ENCODE measurements around the gene FGGY.
"Not testable (repeated sequence)": the region's sequence is repeated elsewhere in the genome, so short reads cannot be mapped to it uniquely, and the experiment has no call there.

Gene FGGY, protein sequence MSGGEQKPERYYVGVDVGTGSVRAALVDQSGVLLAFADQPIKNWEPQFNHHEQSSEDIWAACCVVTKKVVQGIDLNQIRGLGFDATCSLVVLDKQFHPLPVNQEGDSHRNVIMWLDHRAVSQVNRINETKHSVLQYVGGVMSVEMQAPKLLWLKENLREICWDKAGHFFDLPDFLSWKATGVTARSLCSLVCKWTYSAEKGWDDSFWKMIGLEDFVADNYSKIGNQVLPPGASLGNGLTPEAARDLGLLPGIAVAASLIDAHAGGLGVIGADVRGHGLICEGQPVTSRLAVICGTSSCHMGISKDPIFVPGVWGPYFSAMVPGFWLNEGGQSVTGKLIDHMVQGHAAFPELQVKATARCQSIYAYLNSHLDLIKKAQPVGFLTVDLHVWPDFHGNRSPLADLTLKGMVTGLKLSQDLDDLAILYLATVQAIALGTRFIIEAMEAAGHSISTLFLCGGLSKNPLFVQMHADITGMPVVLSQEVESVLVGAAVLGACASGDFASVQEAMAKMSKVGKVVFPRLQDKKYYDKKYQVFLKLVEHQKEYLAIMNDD

GRCh38 chr1:59296358-59297256 lies at the start of gene FGGY:
Gene FGGY, plus strand, starts transcription at chr1:59297094. Its CDS starts 24,456 bp downstream, at chr1:59321550.
- DNase-seq (ENCODE audit: low read depth, low spot score): peak; percentile 49

DNA sequence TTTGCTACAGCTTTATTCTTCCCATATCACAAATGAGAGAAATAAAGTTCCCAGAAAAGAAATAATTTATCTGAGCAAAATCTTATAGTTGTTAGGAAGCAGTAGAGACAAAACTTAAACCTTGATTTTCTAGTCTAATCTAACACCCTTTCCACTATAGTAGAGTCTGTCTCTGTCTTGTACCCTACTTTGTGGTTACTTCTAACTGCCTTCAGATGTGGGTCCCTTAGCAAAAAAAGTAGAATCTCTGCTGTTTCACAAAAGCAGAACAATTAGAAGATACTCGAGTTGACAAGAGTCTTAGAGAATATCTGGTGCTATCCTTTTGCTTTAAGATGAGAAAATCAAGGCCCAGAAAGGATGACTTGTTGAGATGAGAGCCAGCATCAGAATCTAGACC lies 48.1 kb upstream of the FGGY start:
- no peak for DNase-seq (ENCODE audit: low read depth, low spot score)

DNA sequence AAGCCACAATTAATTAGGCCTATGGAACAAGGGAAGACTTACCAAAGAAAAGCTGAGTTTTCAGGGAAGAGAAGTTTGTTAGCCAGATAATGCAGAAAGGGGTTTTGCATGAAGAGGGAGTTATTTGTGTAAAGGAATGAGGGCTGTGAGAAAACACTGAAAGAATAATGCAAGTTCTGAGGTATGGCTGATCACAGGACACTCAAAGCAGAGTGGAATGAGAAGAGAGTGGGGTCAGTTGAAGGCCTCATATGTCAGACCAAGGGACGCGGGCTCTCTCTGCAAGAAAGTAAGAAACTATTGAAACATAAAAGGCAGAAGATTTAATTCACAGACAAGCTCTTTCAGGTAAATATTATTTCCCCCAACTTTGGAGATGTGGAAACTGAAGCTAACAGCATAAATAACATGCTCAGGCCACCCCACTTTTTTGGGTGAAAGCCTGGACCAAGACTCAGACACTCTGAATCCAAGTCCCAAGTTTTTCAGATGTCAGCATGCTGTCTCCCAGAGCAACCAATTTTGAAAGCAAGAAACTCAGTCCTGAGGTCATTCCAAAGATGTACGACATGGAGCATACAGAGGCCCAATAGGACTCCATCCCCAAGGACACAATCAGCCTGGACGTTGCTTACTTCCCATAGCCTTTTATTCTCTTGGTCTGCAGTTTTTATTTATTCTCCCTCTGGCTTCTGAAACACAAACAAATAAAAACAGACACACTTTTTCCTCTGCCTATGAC lies 47.3 kb upstream of the FGGY start:
- no peak for DNase-seq (ENCODE audit: low read depth, low spot score)

DNA sequence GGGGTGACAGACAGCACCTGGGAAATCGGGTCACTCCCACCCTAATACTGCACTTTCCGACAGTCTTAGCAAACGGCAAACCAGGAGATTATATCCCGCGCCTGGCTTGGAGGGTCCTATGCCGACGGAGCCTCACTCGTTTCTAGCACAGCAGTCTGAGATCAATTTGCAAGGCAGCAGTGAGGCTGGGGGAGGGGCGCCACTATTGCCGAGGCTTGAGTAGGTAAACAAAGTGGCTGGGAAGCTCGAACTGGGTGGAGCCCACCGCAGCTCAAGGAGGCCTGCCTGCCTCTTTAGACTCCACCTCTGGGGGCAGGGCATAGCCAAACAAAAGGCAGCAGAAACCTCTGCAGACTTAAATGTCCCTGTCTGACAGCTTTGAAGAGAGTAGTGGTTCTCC lies 45.8 kb upstream of the FGGY start:
- DNase-seq (ENCODE audit: low read depth, low spot score): not testable (repeated sequence)

- DNase-seq (ENCODE audit: low read depth, low spot score): not testable (repeated sequence)
Measured at GRCh38 chr1:59256429-59256828, 40.5 kb upstream of the FGGY start.

DNA sequence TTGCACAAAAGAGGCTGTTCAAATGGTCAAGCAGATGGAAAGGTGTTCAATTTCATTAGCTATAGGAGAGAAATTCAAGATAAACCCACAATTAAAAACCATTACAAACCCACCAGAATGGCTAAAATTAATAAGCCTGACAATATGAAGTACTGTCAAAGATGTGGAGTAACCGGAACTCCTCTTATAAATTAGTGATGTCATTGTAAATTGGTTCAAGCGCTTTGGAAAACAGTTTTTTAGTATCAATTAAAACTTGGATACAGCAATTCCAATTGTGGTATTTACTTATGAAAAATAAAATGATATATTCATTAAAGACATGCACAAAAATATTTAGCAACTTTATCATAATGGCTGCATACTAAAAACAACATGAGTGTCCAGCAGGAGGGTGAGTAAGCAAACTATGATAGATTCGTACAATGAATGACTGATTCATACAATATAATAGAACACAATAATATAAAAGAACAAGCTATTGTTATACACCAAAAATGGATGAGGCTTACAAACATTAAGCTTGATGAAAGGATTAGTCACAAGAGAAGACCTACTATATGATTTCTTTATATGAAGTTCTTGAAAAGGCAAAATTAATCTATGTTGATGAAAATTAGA lies 38.4 kb upstream of the FGGY start:
- DNase-seq (ENCODE audit: low read depth, low spot score): no peak

GRCh38 chr1:59261537-59261936 lies 35.4 kb upstream of the FGGY start:
- no peak for DNase-seq (ENCODE audit: low read depth, low spot score)

GRCh38 chr1:59262631-59263030 lies 34.3 kb upstream of the FGGY start:
- DNase-seq (ENCODE audit: low read depth, low spot score): no peak

DNA sequence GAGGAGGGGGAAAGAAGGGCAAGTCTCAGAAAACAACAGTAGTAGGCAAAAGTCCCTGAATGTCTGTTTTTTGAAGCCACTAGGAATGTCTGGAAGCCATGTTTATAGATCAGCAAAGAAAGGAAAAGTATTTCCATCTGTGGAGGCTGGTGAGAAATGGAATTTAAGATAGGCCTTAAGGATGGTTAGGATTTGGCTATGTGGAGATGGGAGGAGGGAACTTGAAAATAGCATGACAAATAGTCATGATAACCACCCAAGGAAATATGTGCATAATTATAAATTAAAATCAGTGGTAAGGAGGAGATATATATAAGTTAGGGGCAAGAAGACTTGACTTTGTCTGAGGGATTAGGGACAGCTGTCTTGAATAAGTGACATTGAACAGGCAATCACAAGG lies 33.8 kb upstream of the FGGY start:
- no peak for DNase-seq (ENCODE audit: low read depth, low spot score)

GRCh38 chr1:59265622-59266021 lies 31.3 kb upstream of the FGGY start:
- DNase-seq (ENCODE audit: low read depth, low spot score): no peak

- no peak for DNase-seq (ENCODE audit: low read depth, low spot score)
Measured at GRCh38 chr1:59266180-59266926, 30.5 kb upstream of the FGGY start.

DNA sequence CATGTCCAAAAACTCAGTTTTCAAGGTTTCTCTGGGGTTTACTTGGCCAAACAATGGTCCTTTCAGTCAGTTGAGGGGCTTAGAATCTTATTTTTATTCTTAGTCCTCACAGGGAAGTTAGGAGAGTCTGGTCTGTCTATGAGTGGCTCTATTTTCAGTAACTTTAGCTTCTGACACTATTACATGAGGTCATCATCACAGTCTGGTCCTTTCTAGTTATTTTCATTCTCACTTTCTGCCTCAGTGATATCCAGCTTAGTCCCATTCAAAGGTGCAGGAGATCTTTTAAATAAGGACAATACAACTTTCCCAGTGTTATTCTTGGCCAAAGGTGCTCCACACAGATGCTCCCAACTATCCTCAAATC lies 30.0 kb upstream of the FGGY start:
- no peak for DNase-seq (ENCODE audit: low read depth, low spot score)

- DNase-seq (ENCODE audit: low read depth, low spot score): no peak
Measured at GRCh38 chr1:59268406-59268805, 28.5 kb upstream of the FGGY start.

DNA sequence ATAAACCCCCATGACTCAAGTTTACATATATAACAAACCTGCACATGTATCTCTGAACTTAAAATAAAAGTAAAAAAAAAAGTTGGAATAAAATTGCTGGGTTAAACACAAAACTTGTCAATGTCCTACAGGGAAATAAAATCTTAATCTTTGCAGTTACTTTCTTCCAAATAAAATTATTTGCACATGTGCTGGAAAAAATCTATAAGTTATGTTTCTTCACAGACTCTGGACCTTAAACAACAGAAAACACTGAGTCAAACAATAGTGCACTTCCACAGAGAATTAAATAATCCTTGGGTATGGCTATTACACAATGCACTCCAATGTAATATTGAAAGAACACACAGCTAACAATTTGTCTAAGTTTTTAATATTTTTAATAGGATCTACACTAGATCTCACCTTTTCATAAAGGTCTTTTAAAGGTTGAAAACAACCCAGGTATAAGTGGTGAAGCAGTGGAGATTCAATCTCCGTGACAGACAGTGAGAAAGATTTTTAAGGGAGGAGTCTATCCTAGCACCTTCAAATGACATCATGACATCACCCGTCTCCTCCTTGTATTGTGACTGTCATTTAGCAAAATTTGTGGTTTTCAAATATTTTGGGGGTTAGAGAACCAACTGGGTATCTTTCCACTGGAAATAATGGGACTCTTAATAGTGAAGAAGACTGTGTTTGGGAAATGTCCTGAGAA lies 25.2 kb upstream of the FGGY start:
- no peak for DNase-seq (ENCODE audit: low read depth, low spot score)

DNA sequence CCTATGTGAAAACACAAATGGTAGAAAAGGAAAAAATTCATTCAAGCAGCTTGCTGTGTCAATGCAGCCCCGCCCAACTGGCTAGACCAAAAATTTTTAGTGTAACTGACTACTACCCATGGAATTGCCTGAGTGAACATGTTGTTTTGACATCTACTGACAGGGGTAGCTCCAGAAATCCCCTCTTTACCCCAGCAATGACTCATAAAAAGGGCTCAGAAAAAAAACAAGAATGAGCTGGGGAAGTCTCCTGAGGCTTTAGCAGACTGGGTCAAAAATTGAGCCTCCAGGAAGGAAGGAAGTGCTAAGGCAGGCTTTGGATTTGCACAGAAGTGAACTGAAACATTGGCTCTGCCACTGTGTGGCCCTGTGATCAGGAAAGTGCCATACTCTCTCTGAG lies 24.4 kb upstream of the FGGY start:
- no peak for DNase-seq (ENCODE audit: low read depth, low spot score)

DNA sequence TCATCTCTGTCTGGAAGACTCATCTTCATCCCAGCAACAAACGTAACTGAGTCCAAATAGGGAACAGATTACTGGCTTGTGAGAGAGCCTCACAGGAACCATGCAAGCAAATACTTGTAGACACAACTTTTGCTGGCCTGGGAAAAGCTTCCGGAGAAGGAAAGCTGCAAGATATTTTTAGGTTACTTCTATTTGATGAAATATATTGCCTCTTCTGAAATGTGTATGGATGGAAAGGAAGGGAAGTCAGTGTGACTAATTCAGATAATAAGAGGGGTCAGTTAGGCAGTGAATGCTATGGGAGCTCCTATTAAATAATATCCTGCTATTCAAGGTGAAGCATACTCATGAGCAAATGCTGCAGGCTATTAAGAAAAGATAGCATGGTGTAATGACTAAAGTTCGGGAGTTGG lies 20.4 kb upstream of the FGGY start:
- DNase-seq (ENCODE audit: low read depth, low spot score): no peak

DNA sequence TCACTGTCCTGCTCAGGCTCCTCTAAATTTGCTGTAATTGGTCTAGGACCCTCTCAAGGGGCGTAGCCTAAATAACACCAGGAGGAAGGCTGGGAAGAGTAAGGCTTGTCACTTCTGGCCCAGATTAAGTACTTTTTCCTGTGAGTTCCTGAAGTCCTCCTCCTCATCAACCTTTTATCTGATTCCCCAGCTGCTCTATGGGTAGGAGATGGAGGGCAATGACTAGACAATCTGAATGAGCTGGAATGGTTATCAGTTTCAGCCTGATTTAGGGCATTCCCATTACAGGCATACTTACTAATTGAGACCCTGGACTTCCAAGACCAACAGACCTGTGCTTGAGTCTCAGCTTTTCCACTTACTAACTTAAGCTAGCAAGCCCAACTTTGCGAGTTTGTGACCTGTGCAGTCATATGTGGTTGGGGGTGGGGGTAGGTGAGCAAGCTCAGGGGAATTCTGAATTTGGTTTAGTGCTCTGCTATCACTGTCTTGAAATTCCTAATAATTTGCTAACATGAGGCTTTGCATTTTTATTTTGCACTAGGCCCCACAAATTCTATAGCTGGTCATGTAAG lies 18.0 kb upstream of the FGGY start:
- DNase-seq (ENCODE audit: low read depth, low spot score): no peak

GRCh38 chr1:59279645-59280044 lies 17.2 kb upstream of the FGGY start:
- no peak for DNase-seq (ENCODE audit: low read depth, low spot score)

DNA sequence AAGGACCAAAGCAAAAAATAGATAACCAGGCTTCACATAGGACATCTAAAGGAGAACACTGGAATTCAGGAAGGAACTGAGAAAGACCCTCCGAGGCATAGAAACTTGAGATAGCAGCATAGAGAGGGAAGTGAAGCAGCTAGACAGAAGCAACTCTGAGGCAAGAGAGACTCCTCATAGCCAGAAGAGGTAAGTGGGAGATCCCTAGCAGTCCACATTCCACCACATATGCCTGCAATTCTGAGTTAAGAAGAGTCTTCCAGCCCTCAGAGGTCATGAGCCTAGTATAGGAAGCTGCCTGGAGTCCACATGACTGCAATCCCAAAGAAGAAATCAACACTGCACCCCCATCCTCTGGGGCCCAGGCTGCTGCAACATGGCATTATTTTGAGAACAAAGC lies 13.9 kb upstream of the FGGY start:
- no peak for DNase-seq (ENCODE audit: low read depth, low spot score)

DNA sequence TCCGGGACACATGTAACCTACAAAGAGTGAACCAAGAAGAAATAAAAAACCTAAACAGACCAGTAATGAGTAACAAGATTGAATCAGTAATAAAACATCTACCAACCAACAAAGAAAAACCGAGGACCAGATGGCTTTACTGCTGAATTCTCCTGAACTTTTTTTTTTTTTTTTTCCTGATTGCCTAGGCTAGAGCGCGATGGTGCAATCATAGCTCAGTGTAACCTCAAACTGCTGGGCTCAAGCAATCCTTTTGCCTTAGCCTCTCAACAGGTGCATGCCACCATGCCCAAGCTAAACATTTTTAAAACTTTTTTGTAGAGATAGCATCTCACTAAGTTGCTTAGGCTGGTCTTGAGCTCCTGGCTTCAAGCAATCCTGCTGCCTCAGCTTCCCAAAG lies 11.2 kb upstream of the FGGY start:
- DNase-seq (ENCODE audit: low read depth, low spot score): no peak
